Posterior vena cava (tissue), 2 donors: ENCODE results near the gene OVOL1. TPM values are rescaled to one million over a fixed set of nuclear protein-coding genes. Genes with fewer than 3 reads are reported as not detected.

Source experiments
- DNase-seq: peaks from one replicate; pipeline ENCODE4 v3.0.0-alpha.2; 2020; ENCODE audit warnings: low spot score
- intact Hi-C, 2 donors: fragments of 100-400 bp; cut with DNase I; formaldehyde crosslinking; loops; one replicate each; pipeline versions ENCODE4 v1.14.1 to v1.14.2; 2022 to 2023
- total RNA-seq, 2 donors: library from RNA; stranded (reverse); fragmentation: NEBNext Ultra II Directional; extraction: Animal tissue kit (Norgen Biotek cat#: 25700); gene quantifications; one replicate each; pipeline ENCODE4 v1.2.1, GENCODE V29; 2021
- donor health status: DM: yes; HTN: yes; CAD: no.
- donor health status: DM: yes; HTN: yes; CAD: no.

The OVOL1 gene
- total RNA-seq, 2 donors from 2014 or later = not detected

GRCh38 chr11:65776710-65777141 lies 10.1 kb upstream of the OVOL1 start:
- DNase-seq = peak; percentile 40
- intact Hi-C loops = no loop called here

GRCh38 chr11:65777241-65777640 lies 9.6 kb upstream of the OVOL1 start:
- intact Hi-C loops = no loop called here
- peak; percentile 46 for DNase-seq

- DNase-seq = peak; percentile 75
- intact Hi-C loops = no loop called here
Measured at GRCh38 chr11:65777821-65778361, 9.0 kb upstream of the OVOL1 start.

- intact Hi-C loops = no loop called here
- peak; percentile 76 for DNase-seq
Measured at GRCh38 chr11:65778431-65778900, 8.4 kb upstream of the OVOL1 start.

- DNase-seq = peak; percentile 71
- intact Hi-C loops = no loop called here
Measured at GRCh38 chr11:65778901-65779668, 7.8 kb upstream of the OVOL1 start.

GRCh38 chr11:65779669-65779918 lies 7.3 kb upstream of the OVOL1 start:
- DNase-seq = no peak
- intact Hi-C loops = no loop called here

GRCh38 chr11:65779919-65780769 lies 6.7 kb upstream of the OVOL1 start:
- intact Hi-C loops = loop anchor here in 1 of 2 donors (2.0 kb wide), 1 partner anchor 37 kb away; no protein-coding TSS in a partner anchor
- peak; percentile 95 for DNase-seq

- peak; percentile 83 for DNase-seq
Measured at GRCh38 chr11:65780770-65781151, 6.1 kb upstream of the OVOL1 start, which contains the start of gene AP5B1. Gene AP5B1 (minus strand): TSS chr11:65780976. CDS start chr11:65780591, 385 bp downstream.

GRCh38 chr11:65781152-65781961 lies 5.5 kb upstream of the OVOL1 start:
- peak; percentile 83 for DNase-seq
- intact Hi-C loops = loop anchor here in 1 of 2 donors (2.0 kb wide), 1 partner anchor 35 kb away; no protein-coding TSS in a partner anchor

More at GRCh38 chr11:65780770-65781151, 6.1 kb upstream of the OVOL1 start, which contains the start of gene AP5B1:
- intact Hi-C loops = loop anchor here in 1 of 2 donors (2.0 kb wide), 1 partner anchor 36 kb away; no protein-coding TSS in a partner anchor

GRCh38 chr11:65781962-65782815 lies 4.7 kb upstream of the OVOL1 start:
- DNase-seq = peak; percentile 68
- intact Hi-C loops = loop anchor here in 1 of 2 donors (2.0 kb wide), 1 partner anchor 35 kb away; no protein-coding TSS in a partner anchor

GRCh38 chr11:65782816-65783228 lies 4.0 kb upstream of the OVOL1 start:
- intact Hi-C loops = no loop called here
- DNase-seq = peak; percentile 77

GRCh38 chr11:65785319-65786007 lies 1.4 kb upstream of the OVOL1 start:
- DNase-seq = no peak
- intact Hi-C loops = no loop called here

- intact Hi-C loops = no loop called here
- DNase-seq = no peak
Measured at GRCh38 chr11:65786008-65786785, 666 bp upstream of the OVOL1 start.

GRCh38 chr11:65787649-65788622 lies 1.1 kb downstream of the OVOL1 start:
- intact Hi-C loops = no loop called here
- no peak for DNase-seq

- no peak for DNase-seq
- intact Hi-C loops = no loop called here
Measured at GRCh38 chr11:65788821-65789220, 2.0 kb downstream of the OVOL1 start.
